T-helper 1 cell (primary cell): ENCODE results near the gene BCL11B.

Experiments
- DNase-seq, 5 donors: peaks; one replicate each; pipeline ENCODE4 v3.0.0-alpha.2; 2012 to 2020

The BCL11B gene

GRCh38 chr14:99156090-99156425 lies 115.9 kb downstream of the BCL11B start:
- no peak for DNase-seq

GRCh38 chr14:99155173-99156089 lies 116.6 kb downstream of the BCL11B start:
- no peak for DNase-seq

GRCh38 chr14:99150236-99150635 lies 121.8 kb downstream of the BCL11B start:
- DNase-seq = no peak

GRCh38 chr14:99148861-99149610 lies 123.0 kb downstream of the BCL11B start:
- DNase-seq = no peak

GRCh38 chr14:99148131-99148530 lies 123.9 kb downstream of the BCL11B start:
- no peak for DNase-seq

GRCh38 chr14:99147366-99147740 lies 124.6 kb downstream of the BCL11B start:
- no peak for DNase-seq

- no peak for DNase-seq
Measured at GRCh38 chr14:99146616-99147365, 125.2 kb downstream of the BCL11B start.

GRCh38 chr14:99145307-99145706 lies 126.7 kb downstream of the BCL11B start:
- no peak for DNase-seq

- DNase-seq = no peak
Measured at GRCh38 chr14:99143793-99144192, 128.2 kb downstream of the BCL11B start.

- no peak for DNase-seq
Measured at GRCh38 chr14:99143126-99143525, 128.9 kb downstream of the BCL11B start.

- no peak for DNase-seq
Measured at GRCh38 chr14:99141236-99141635, 130.8 kb downstream of the BCL11B start.

GRCh38 chr14:99138999-99139865 lies 132.8 kb downstream of the BCL11B start:
- no peak for DNase-seq

GRCh38 chr14:99137913-99138571 lies 134.0 kb downstream of the BCL11B start:
- DNase-seq = peak in 1 of 5 donors; percentile 16

GRCh38 chr14:99137001-99137700 lies 134.8 kb downstream of the BCL11B start:
- DNase-seq = no peak

- DNase-seq = no peak
Measured at GRCh38 chr14:99136401-99136800, 135.6 kb downstream of the BCL11B start.

GRCh38 chr14:99136047-99136400 lies 136.0 kb downstream of the BCL11B start:
- DNase-seq = no peak

- no peak for DNase-seq
Measured at GRCh38 chr14:99134516-99135046, 137.4 kb downstream of the BCL11B start.

- no peak for DNase-seq
Measured at GRCh38 chr14:99133636-99134515, 138.1 kb downstream of the BCL11B start.

GRCh38 chr14:99132821-99133635 lies 139.0 kb downstream of the BCL11B start:
- DNase-seq = no peak
